Retina (tissue), 1 donor: ENCODE data around the gene IL1RAPL1.
"Not testable (repeated sequence)": the region's sequence is repeated elsewhere in the genome, so short reads cannot be mapped to it uniquely, and the experiment has no call there.

ENCODE experiments used
- DNase-seq: peaks from one replicate; pipeline ENCODE4 v3.0.0-alpha.2; 2016

Gene IL1RAPL1

GRCh38 chrX:28638775-28639174, 51.5 kb downstream of the IL1RAPL1 start:
- DNase-seq = no peak

- no peak for DNase-seq
Observed at GRCh38 chrX:28639451-28639850, 52.2 kb downstream of the IL1RAPL1 start.

- no peak for DNase-seq
Observed at GRCh38 chrX:28649541-28649940, 62.3 kb downstream of the IL1RAPL1 start.

- DNase-seq = no peak
Observed at GRCh38 chrX:28651186-28651585, 63.9 kb downstream of the IL1RAPL1 start.

GRCh38 chrX:28659269-28659668, 72.0 kb downstream of the IL1RAPL1 start:
- DNase-seq = no peak

GRCh38 chrX:28665778-28666177, 78.5 kb downstream of the IL1RAPL1 start:
- no peak for DNase-seq

- DNase-seq = no peak
Observed at GRCh38 chrX:28668303-28668702, 81.1 kb downstream of the IL1RAPL1 start.

GRCh38 chrX:28668957-28669356, 81.7 kb downstream of the IL1RAPL1 start:
- DNase-seq = no peak

GRCh38 chrX:28670074-28670473, 82.8 kb downstream of the IL1RAPL1 start:
- DNase-seq = no peak

- no peak for DNase-seq
Observed at GRCh38 chrX:28675173-28675572, 87.9 kb downstream of the IL1RAPL1 start.

GRCh38 chrX:28693101-28693500, 105.9 kb downstream of the IL1RAPL1 start:
- no peak for DNase-seq

GRCh38 chrX:28697732-28698131, 110.5 kb downstream of the IL1RAPL1 start:
- no peak for DNase-seq

GRCh38 chrX:28701222-28701621, 114.0 kb downstream of the IL1RAPL1 start:
- no peak for DNase-seq

GRCh38 chrX:28706964-28707363, 119.7 kb downstream of the IL1RAPL1 start:
- no peak for DNase-seq

- DNase-seq = no peak
Observed at GRCh38 chrX:28709421-28709820, 122.2 kb downstream of the IL1RAPL1 start.

- no peak for DNase-seq
Observed at GRCh38 chrX:28717864-28718263, 130.6 kb downstream of the IL1RAPL1 start.

GRCh38 chrX:28718450-28718849, 131.2 kb downstream of the IL1RAPL1 start:
- no peak for DNase-seq

- no peak for DNase-seq
Observed at GRCh38 chrX:28719620-28720019, 132.4 kb downstream of the IL1RAPL1 start.

- DNase-seq = no peak
Observed at GRCh38 chrX:28752330-28752729, 165.1 kb downstream of the IL1RAPL1 start.

- no peak for DNase-seq
Observed at GRCh38 chrX:28756175-28756574, 168.9 kb downstream of the IL1RAPL1 start.

GRCh38 chrX:28756647-28757046, 169.4 kb downstream of the IL1RAPL1 start:
- no peak for DNase-seq

GRCh38 chrX:28757290-28757689, 170.0 kb downstream of the IL1RAPL1 start:
- no peak for DNase-seq

- DNase-seq = not testable (repeated sequence)
Observed at GRCh38 chrX:28766561-28766960, 179.3 kb downstream of the IL1RAPL1 start.

- DNase-seq = no peak
Observed at GRCh38 chrX:28773807-28774206, 186.6 kb downstream of the IL1RAPL1 start.

- DNase-seq = no peak
Observed at GRCh38 chrX:28787206-28787605, 200.0 kb downstream of the IL1RAPL1 start.

GRCh38 chrX:28800671-28801070, 213.4 kb downstream of the IL1RAPL1 start:
- DNase-seq = not testable (repeated sequence)
